ENCODE measurements around the gene CPO. TPM values are rescaled to one million over a fixed set of nuclear protein-coding genes. Genes with fewer than 3 reads are reported as not detected.

The CPO gene
- polyA plus RNA-seq, 1 donor (not counting 4 experiments of a cell fraction or from before 2014, with no cell fraction given): 0.25 TPM

GRCh38 chr2:207008105-207008990 is 69.0 kb downstream of the CPO start:
- H3K27me3 ChIP-seq (ENCODE audit: control insufficient read depth, extremely low read depth, insufficient read depth, low read length): no peaks in the 10 kb centered on the region
- no peak overlapping the region for H3K4me3 ChIP-seq (ENCODE audit: control insufficient read depth in 2 of 3, extremely low read depth in 1 of 3, insufficient read depth in 2 of 3, low read depth in 1 of 3, low read length in 3 of 3)
- no peaks in the 10 kb centered on the region for H3K36me3 ChIP-seq (ENCODE audit: control insufficient read depth in 2 of 2, extremely low read depth in 1 of 2, insufficient read depth in 2 of 2, low read length in 2 of 2)
- TF ChIP-seq CTCF (optimal IDR thresholded peaks at IDR 0.05 in 1 of 3, IDR thresholded peaks at IDR 0.05 in 1 of 3, conservative IDR thresholded peaks at IDR 0.05 in 1 of 3; ENCODE audit: extremely low read depth in 1 of 3, insufficient read depth in 2 of 3, low read length in 3 of 3) (peak in 1 of 3 experiments; percentile 25), EZH2 (IDR thresholded peaks at IDR 0.05; ENCODE audit: low read length) (no peak)
- H2AFZ ChIP-seq (ENCODE audit: control insufficient read depth, low read length): peak overlapping the region; percentile 56
- dilution Hi-C loops (cut with MboI; ENCODE audit: extremely low pct_ligation_motif_present, low sequenced_read_pairs): no loop called here
- peak; percentile 86 for FAIRE-seq
- DNase-seq (ENCODE audit: low read depth, low spot score): peak; percentile 30
- no peaks in the 10 kb centered on the region for H3K79me2 ChIP-seq (ENCODE audit: control insufficient read depth, insufficient read depth, low read length)
- H3K9ac ChIP-seq (ENCODE audit: control insufficient read depth, extremely low read depth, insufficient read depth, low read length): no peak overlapping the region
- H3K27ac ChIP-seq (ENCODE audit: control insufficient read depth, insufficient read depth, low read length): peak overlapping the region; percentile 10
- no peaks in the 10 kb centered on the region for H3K9me3 ChIP-seq (ENCODE audit: control insufficient read depth, low read depth, low read length)
- no peaks in the 10 kb centered on the region for H3K9me1 ChIP-seq (ENCODE audit: control insufficient read depth, extremely low read depth, insufficient read depth, low read length)
- peak overlapping the region; percentile 35 for H3K4me2 ChIP-seq (ENCODE audit: control insufficient read depth, extremely low read depth, insufficient read depth, low read depth, low read length)
- no peaks in the 10 kb centered on the region for H4K20me1 ChIP-seq (ENCODE audit: control insufficient read depth, extremely low read depth, insufficient read depth, low read length)
- H3K4me1 ChIP-seq (ENCODE audit: control insufficient read depth, extremely low read depth, insufficient read depth, low read length): peaks cover 29% of the 10 kb centered on the region

GRCh38 chr2:207012461-207012860 is 73.1 kb downstream of the CPO start:
- peak overlapping the region; percentile 53 for H3K4me2 ChIP-seq (ENCODE audit: control insufficient read depth, extremely low read depth, insufficient read depth, low read depth, low read length)
- H4K20me1 ChIP-seq (ENCODE audit: control insufficient read depth, extremely low read depth, insufficient read depth, low read length): no peaks in the 10 kb centered on the region
- peak overlapping the region; percentile 70 for H3K27ac ChIP-seq (ENCODE audit: control insufficient read depth, insufficient read depth, low read length)
- peak; percentile 79 for FAIRE-seq
- H3K9me1 ChIP-seq (ENCODE audit: control insufficient read depth, extremely low read depth, insufficient read depth, low read length): no peaks in the 10 kb centered on the region
- no peaks in the 10 kb centered on the region for H3K9me3 ChIP-seq (ENCODE audit: control insufficient read depth, low read depth, low read length)
- H3K27me3 ChIP-seq (ENCODE audit: control insufficient read depth, extremely low read depth, insufficient read depth, low read length): no peaks in the 10 kb centered on the region
- peak overlapping the region; percentile 56 for H2AFZ ChIP-seq (ENCODE audit: control insufficient read depth, low read length)
- H3K4me3 ChIP-seq (ENCODE audit: control insufficient read depth in 2 of 3, extremely low read depth in 1 of 3, insufficient read depth in 2 of 3, low read depth in 1 of 3, low read length in 3 of 3): peak overlapping the region in 2 of 3 experiments; percentile 7 to 12
- H3K36me3 ChIP-seq (ENCODE audit: control insufficient read depth in 2 of 2, extremely low read depth in 1 of 2, insufficient read depth in 2 of 2, low read length in 2 of 2): no peaks in the 10 kb centered on the region
- no peak for TF ChIP-seq CTCF (optimal IDR thresholded peaks at IDR 0.05 in 1 of 3, IDR thresholded peaks at IDR 0.05 in 1 of 3, conservative IDR thresholded peaks at IDR 0.05 in 1 of 3; ENCODE audit: extremely low read depth in 1 of 3, insufficient read depth in 2 of 3, low read length in 3 of 3)
- TF ChIP-seq EZH2 (IDR thresholded peaks at IDR 0.05; ENCODE audit: low read length): no peak
- no peaks in the 10 kb centered on the region for H3K79me2 ChIP-seq (ENCODE audit: control insufficient read depth, insufficient read depth, low read length)
- DNase-seq (ENCODE audit: low read depth, low spot score): peak; percentile 19
- H3K9ac ChIP-seq (ENCODE audit: control insufficient read depth, extremely low read depth, insufficient read depth, low read length): no peak overlapping the region
- peaks cover 48% of the 10 kb centered on the region for H3K4me1 ChIP-seq (ENCODE audit: control insufficient read depth, extremely low read depth, insufficient read depth, low read length)
- dilution Hi-C loops (cut with MboI; ENCODE audit: extremely low pct_ligation_motif_present, low sequenced_read_pairs): no loop called here
